HUES48 (cell line): ENCODE data around the gene LTBR.

Source experiments
- H3K27ac ChIP-seq: one replicate; pipeline ENCODE4 v1.7.0; 2013; ENCODE audit warnings: low read depth, low read length, inconsistent platforms
- H3K27me3 ChIP-seq: 2 replicates; pipeline ENCODE4 v1.6.1; 2013; ENCODE audit warnings: mild to moderate bottlenecking, low read length; ENCODE audit not compliant: control insufficient read depth, insufficient read depth
- H3K36me3 ChIP-seq: 2 replicates; pipeline ENCODE4 v1.6.1; 2013; ENCODE audit warnings: low read length; ENCODE audit not compliant: control insufficient read depth, insufficient read depth
- H3K4me1 ChIP-seq: 2 replicates; pipeline ENCODE4 v1.6.1; 2013; ENCODE audit warnings: mild to moderate bottlenecking, low read length; ENCODE audit not compliant: control insufficient read depth, insufficient read depth
- H3K4me3 ChIP-seq: 2 replicates; pipeline ENCODE4 v1.5.1; 2013; ENCODE audit warnings: mild to moderate bottlenecking, low read depth, low read length
- H3K9ac ChIP-seq: 2 replicates; pipeline ENCODE4 v1.6.1; 2013; ENCODE audit warnings: mild to moderate bottlenecking, low read depth, low read length, moderate library complexity
- H3K9me3 ChIP-seq: 2 replicates; pipeline ENCODE4 v1.6.1; 2013; ENCODE audit warnings: low read length; ENCODE audit not compliant: control insufficient read depth, insufficient read depth

LTBR gene

GRCh38 chr12:6347367-6348338 is 36.3 kb upstream of the LTBR start:
- H3K4me1 ChIP-seq: peaks cover 4% of the 10 kb centered on the region; the same call in 1 of the 2 replicates
- no peak overlapping the region for H3K9ac ChIP-seq
- no peaks in the 10 kb centered on the region for H3K9me3 ChIP-seq
- no peaks in the 10 kb centered on the region for H3K27me3 ChIP-seq
- H3K36me3 ChIP-seq: peaks cover 31% of the 10 kb centered on the region
- H3K4me3 ChIP-seq: no peak overlapping the region
- no peak overlapping the region for H3K27ac ChIP-seq

- Histone ChIP-seq H3K27me3 (no peaks in the 10 kb centered on the region), H3K36me3 (peaks cover 50% of the 10 kb centered on the region), H3K4me3 (no peak overlapping the region), H3K9ac (no peak overlapping the region), H3K9me3 (no peaks in the 10 kb centered on the region), H3K4me1 (no peaks in the 10 kb centered on the region), H3K27ac (no peak overlapping the region)
Observed at GRCh38 chr12:6351622-6352021, 32.3 kb upstream of the LTBR start.

GRCh38 chr12:6352193-6353173 is 31.5 kb upstream of the LTBR start:
- no peak overlapping the region for H3K4me3 ChIP-seq
- no peak overlapping the region for H3K9ac ChIP-seq
- no peaks in the 10 kb centered on the region for H3K4me1 ChIP-seq
- H3K36me3 ChIP-seq: peaks cover 53% of the 10 kb centered on the region
- H3K27me3 ChIP-seq: no peaks in the 10 kb centered on the region
- H3K9me3 ChIP-seq: no peaks in the 10 kb centered on the region
- no peak overlapping the region for H3K27ac ChIP-seq

GRCh38 chr12:6354495-6355393 is 29.2 kb upstream of the LTBR start:
- H3K9ac ChIP-seq: no peak overlapping the region
- H3K27ac ChIP-seq: no peak overlapping the region
- H3K4me1 ChIP-seq: no peaks in the 10 kb centered on the region
- H3K27me3 ChIP-seq: no peaks in the 10 kb centered on the region
- H3K4me3 ChIP-seq: no peak overlapping the region
- H3K9me3 ChIP-seq: no peaks in the 10 kb centered on the region
- peaks cover 48% of the 10 kb centered on the region for H3K36me3 ChIP-seq

- peaks cover 57% of the 10 kb centered on the region for H3K36me3 ChIP-seq
- no peaks in the 10 kb centered on the region for H3K9me3 ChIP-seq
- H3K4me3 ChIP-seq: no peak overlapping the region
- H3K9ac ChIP-seq: no peak overlapping the region
- no peaks in the 10 kb centered on the region for H3K4me1 ChIP-seq
- H3K27me3 ChIP-seq: no peaks in the 10 kb centered on the region
- no peak overlapping the region for H3K27ac ChIP-seq
Observed at GRCh38 chr12:6355491-6356373, 28.2 kb upstream of the LTBR start.

GRCh38 chr12:6356374-6356820 is 27.6 kb upstream of the LTBR start:
- Histone ChIP-seq H3K9ac (no peak overlapping the region), H3K27ac (no peak overlapping the region), H3K4me1 (no peaks in the 10 kb centered on the region), H3K4me3 (no peak overlapping the region), H3K36me3 (peaks cover 62% of the 10 kb centered on the region), H3K27me3 (no peaks in the 10 kb centered on the region), H3K9me3 (no peaks in the 10 kb centered on the region)

- Histone ChIP-seq H3K27me3 (no peaks in the 10 kb centered on the region), H3K9me3 (no peaks in the 10 kb centered on the region), H3K4me3 (no peak overlapping the region), H3K36me3 (peaks cover 61% of the 10 kb centered on the region), H3K9ac (no peak overlapping the region), H3K4me1 (peaks cover 10% of the 10 kb centered on the region; the same call in 1 of the 2 replicates), H3K27ac (no peak overlapping the region)
Observed at GRCh38 chr12:6358881-6359280, 25.1 kb upstream of the LTBR start.

GRCh38 chr12:6360080-6360571 is 23.8 kb upstream of the LTBR start:
- no peak overlapping the region for H3K9ac ChIP-seq
- peaks cover 55% of the 10 kb centered on the region for H3K36me3 ChIP-seq
- no peak overlapping the region for H3K4me3 ChIP-seq
- no peaks in the 10 kb centered on the region for H3K27me3 ChIP-seq
- H3K9me3 ChIP-seq: no peaks in the 10 kb centered on the region
- H3K27ac ChIP-seq: no peak overlapping the region
- H3K4me1 ChIP-seq: peaks cover 14% of the 10 kb centered on the region; the same call in 1 of the 2 replicates

GRCh38 chr12:6360578-6361490 is 23.1 kb upstream of the LTBR start:
- peaks cover 54% of the 10 kb centered on the region for H3K36me3 ChIP-seq
- no peak overlapping the region for H3K4me3 ChIP-seq
- H3K27me3 ChIP-seq: no peaks in the 10 kb centered on the region
- H3K9ac ChIP-seq: no peak overlapping the region
- H3K4me1 ChIP-seq: peaks cover 14% of the 10 kb centered on the region; the same call in 1 of the 2 replicates
- no peaks in the 10 kb centered on the region for H3K9me3 ChIP-seq
- no peak overlapping the region for H3K27ac ChIP-seq
